OCI-LY1 (cell line): Measurements from ENCODE around the gene IGFALS.

ENCODE experiments used
- H2AFZ ChIP-seq: fragments of 200-600 bp; sonication (generic), shearing (Covaris generic); 2 replicates; pipeline ENCODE4 v1.6.0; 2014; ENCODE audit warnings: antibody characterized with exemption, mild to moderate bottlenecking, low read length
- H3F3A ChIP-seq: fragments of 200-600 bp; sonication (generic), shearing (Covaris generic); 2 replicates; pipeline ENCODE4 v1.6.0; 2014; ENCODE audit warnings: mild to moderate bottlenecking, antibody characterized with exemption, low read length, moderate library complexity; ENCODE audit not compliant: insufficient read depth
- H3K27ac ChIP-seq: fragments of 200-600 bp; sonication (generic); 2 replicates; pipeline ENCODE4 v1.5.1; 2014; ENCODE audit warnings: low read length, mixed run types, mild to moderate bottlenecking, low read depth; ENCODE audit not compliant: poor library complexity, severe bottlenecking
- H3K27me3 ChIP-seq: fragments of 200-600 bp; sonication (generic); 2 replicates; pipeline ENCODE4 v1.6.0; 2014; ENCODE audit warnings: antibody characterized with exemption, mild to moderate bottlenecking, low read length, moderate library complexity; ENCODE audit not compliant: insufficient read depth
- H3K36me3 ChIP-seq: fragments of 200-600 bp; sonication (generic); 2 replicates; pipeline ENCODE4 v1.6.1; 2014; ENCODE audit warnings: mild to moderate bottlenecking, antibody characterized with exemption, low read length, moderate library complexity, mixed read lengths; ENCODE audit not compliant: insufficient read depth
- H3K4me1 ChIP-seq: fragments of 200-600 bp; sonication (generic); 2 replicates; pipeline ENCODE4 v1.5.1; 2014; ENCODE audit warnings: mild to moderate bottlenecking, low read length, moderate library complexity; ENCODE audit not compliant: insufficient read depth, severe bottlenecking
- H3K4me2 ChIP-seq: fragments of 200-600 bp; sonication (generic), shearing (Covaris generic); 2 replicates; pipeline ENCODE4 v1.6.1; 2014; ENCODE audit warnings: low read length
- H3K4me3 ChIP-seq: fragments of 200-600 bp; sonication (generic); 2 replicates; pipeline ENCODE4 v1.5.1; 2014; ENCODE audit warnings: low read length, low read depth, mild to moderate bottlenecking, mixed read lengths; ENCODE audit not compliant: poor library complexity, severe bottlenecking
- H3K79me2 ChIP-seq: fragments of 200-600 bp; shearing (Covaris generic); 2 replicates; pipeline ENCODE4 v1.6.1; 2016; ENCODE audit warnings: mixed run types, low read length, mixed read lengths; ENCODE audit not compliant: insufficient read depth
- H3K9ac ChIP-seq: fragments of 200-600 bp; sonication (generic), shearing (Covaris generic); 2 replicates; pipeline ENCODE4 v1.6.1; 2014; ENCODE audit warnings: mild to moderate bottlenecking, low read length, mixed read lengths
- H3K9me2 ChIP-seq: fragments of 200-600 bp; sonication (generic), shearing (Covaris generic); 2 replicates; pipeline ENCODE4 v1.6.1; 2014; ENCODE audit warnings: low read depth, mild to moderate bottlenecking, low read length, mixed read lengths
- H3K9me3 ChIP-seq: fragments of 200-600 bp; shearing (Covaris generic); 2 replicates; pipeline ENCODE4 v1.6.1; 2014; ENCODE audit warnings: low read length, mixed read lengths
- H4K20me1 ChIP-seq: fragments of 200-600 bp; sonication (generic), shearing (Covaris generic); 2 replicates; pipeline ENCODE4 v1.6.0; 2016; ENCODE audit warnings: mild to moderate bottlenecking, low read length; ENCODE audit not compliant: insufficient read depth
- CTCF ChIP-seq: fragments of 200-600 bp; sonication (generic), shearing (Covaris generic); IDR thresholded peaks from 2 replicates; pipeline ENCODE4 v1.5.1; 2017; ENCODE audit warnings: mild to moderate bottlenecking, antibody characterized with exemption, low read length, moderate library complexity, mixed read lengths
- EZH2 ChIP-seq: fragments of 200-600 bp; sonication (generic), shearing (Covaris generic); IDR thresholded peaks from 2 replicates; pipeline ENCODE4 v1.8.0; 2017; ENCODE audit warnings: borderline replicate concordance, mixed run types, mild to moderate bottlenecking, antibody characterized with exemption, low read length, moderate library complexity, mixed read lengths

Gene IGFALS

GRCh38 chr16:1761751-1762150 is 31.8 kb downstream of the IGFALS start:
- H3K4me1 ChIP-seq, result no peaks in the 10 kb centered on the region
- no peaks in the 10 kb centered on the region for H3K79me2 ChIP-seq
- H3K4me2 ChIP-seq, result no peak overlapping the region
- no peaks in the 10 kb centered on the region for H3K27me3 ChIP-seq
- no peaks in the 10 kb centered on the region for H3K9me2 ChIP-seq
- H3K9me3 ChIP-seq, result no peaks in the 10 kb centered on the region
- H3K27ac ChIP-seq, result no peak overlapping the region
- H3K9ac ChIP-seq, result no peak overlapping the region
- H3F3A ChIP-seq, result no peaks in the 10 kb centered on the region
- no peaks in the 10 kb centered on the region for H4K20me1 ChIP-seq
- H3K36me3 ChIP-seq, result peaks cover 59% of the 10 kb centered on the region
- H2AFZ ChIP-seq, result no peak overlapping the region
- H3K4me3 ChIP-seq, result no peak overlapping the region
- TF ChIP-seq CTCF (no peak), EZH2 (no peak)

GRCh38 chr16:1760911-1761310 is 32.6 kb downstream of the IGFALS start:
- Histone ChIP-seq H2AFZ (no peak overlapping the region), H3K27me3 (no peaks in the 10 kb centered on the region), H3K4me3 (no peak overlapping the region), H3K4me1 (no peaks in the 10 kb centered on the region), H3K79me2 (no peaks in the 10 kb centered on the region), H3K4me2 (no peak overlapping the region), H3F3A (no peaks in the 10 kb centered on the region), H3K27ac (no peak overlapping the region), H3K9me3 (no peaks in the 10 kb centered on the region), H3K9me2 (no peaks in the 10 kb centered on the region), H3K36me3 (peaks cover 54% of the 10 kb centered on the region), H4K20me1 (no peaks in the 10 kb centered on the region), H3K9ac (no peak overlapping the region)
- TF ChIP-seq EZH2 (no peak), CTCF (no peak)

- H3K27me3 ChIP-seq, result no peaks in the 10 kb centered on the region
- H3K9me3 ChIP-seq, result no peaks in the 10 kb centered on the region
- TF ChIP-seq EZH2, result no peak
- no peak overlapping the region for H2AFZ ChIP-seq
- no peaks in the 10 kb centered on the region for H3K9me2 ChIP-seq
- H3K4me2 ChIP-seq, result no peak overlapping the region
- H4K20me1 ChIP-seq, result no peaks in the 10 kb centered on the region
- no peak overlapping the region for H3K27ac ChIP-seq
- no peaks in the 10 kb centered on the region for H3K79me2 ChIP-seq
- no peak overlapping the region for H3K9ac ChIP-seq
- H3K4me1 ChIP-seq, result no peaks in the 10 kb centered on the region
- H3F3A ChIP-seq, result no peaks in the 10 kb centered on the region
- no peak overlapping the region for H3K4me3 ChIP-seq
- peaks cover 49% of the 10 kb centered on the region for H3K36me3 ChIP-seq
Observed at GRCh38 chr16:1759511-1759910, 34.0 kb downstream of the IGFALS start.

- no peaks in the 10 kb centered on the region for H3F3A ChIP-seq
- no peak overlapping the region for H3K4me2 ChIP-seq
- no peaks in the 10 kb centered on the region for H3K9me3 ChIP-seq
- H4K20me1 ChIP-seq, result no peaks in the 10 kb centered on the region
- no peak overlapping the region for H3K9ac ChIP-seq
- no peak for TF ChIP-seq CTCF
- TF ChIP-seq EZH2, result no peak
- no peaks in the 10 kb centered on the region for H3K27me3 ChIP-seq
- no peaks in the 10 kb centered on the region for H3K9me2 ChIP-seq
- peaks cover 49% of the 10 kb centered on the region for H3K36me3 ChIP-seq
- H2AFZ ChIP-seq, result no peak overlapping the region
- no peak overlapping the region for H3K4me3 ChIP-seq
- no peaks in the 10 kb centered on the region for H3K79me2 ChIP-seq
- no peak overlapping the region for H3K27ac ChIP-seq
- no peaks in the 10 kb centered on the region for H3K4me1 ChIP-seq
Observed at GRCh38 chr16:1758923-1759322, 34.6 kb downstream of the IGFALS start.
